Right lobe of liver (tissue), 4 donors: Measurements from ENCODE around the gene TTC28.

ENCODE experiments used
- POLR2A ChIP-seq: fragments of 450-650 bp; IDR thresholded peaks from one replicate; pipeline ENCODE4 v1.6.1; 2017; ENCODE audit warnings: antibody characterized with exemption, mild to moderate bottlenecking
- TF ChIP-seq, protein P1 (sequence below), 4 donors: fragments of 200-600 bp in 3 of 4; fragments of 450-650 bp in 1 of 4; IDR thresholded peaks; one replicate each; pipeline versions ENCODE4 v1.5.1 to v1.8.0; 2016 to 2022; ENCODE audit warnings: antibody characterized with exemption in 4 of 4, mild to moderate bottlenecking in 2 of 4
- donor health status: DM: no; HTN: no; CAD: no.
- donor health status: DM: no; HTN: no; CAD: no.
- donor health status: DM: no; HTN: yes; CAD: no.

DNA sequence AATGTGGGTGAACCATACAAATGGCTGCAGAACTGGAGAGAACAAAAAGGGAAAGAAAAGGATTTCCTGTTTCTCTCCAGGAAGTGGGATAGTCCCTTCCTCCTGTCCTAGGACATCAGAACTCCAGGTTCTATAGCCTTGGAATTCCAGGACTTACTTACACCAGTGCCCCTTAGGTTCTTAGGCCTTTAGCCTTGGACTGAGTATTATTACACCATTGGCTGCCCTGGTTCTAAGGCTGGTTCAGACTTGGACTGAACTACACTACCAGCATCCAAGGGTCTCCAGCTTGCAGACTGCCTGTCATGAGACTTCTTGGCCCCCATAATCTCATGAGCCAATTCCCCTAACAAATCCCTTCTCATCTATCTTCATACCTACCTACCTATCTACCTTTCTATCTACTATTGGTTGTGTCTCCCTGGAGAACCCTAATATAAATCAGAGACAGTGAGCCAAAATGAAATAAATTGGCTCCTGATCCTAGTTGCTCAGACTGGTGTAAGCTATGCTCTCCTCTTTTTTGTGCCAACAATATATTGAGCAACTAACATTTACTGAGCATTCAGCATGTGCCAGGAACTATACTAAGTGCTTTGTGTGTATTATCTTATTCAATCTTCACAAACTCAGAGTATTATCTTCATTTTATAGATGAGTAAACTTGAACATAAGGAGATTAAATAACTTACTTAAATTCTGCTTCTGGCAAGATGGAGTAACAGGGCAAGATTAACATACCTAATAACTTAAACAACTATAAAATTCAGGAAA lies 303.7 kb downstream of the TTC28 start:
- TF ChIP-seq POLR2A, result no peak
- TF ChIP-seq, protein P1, sequence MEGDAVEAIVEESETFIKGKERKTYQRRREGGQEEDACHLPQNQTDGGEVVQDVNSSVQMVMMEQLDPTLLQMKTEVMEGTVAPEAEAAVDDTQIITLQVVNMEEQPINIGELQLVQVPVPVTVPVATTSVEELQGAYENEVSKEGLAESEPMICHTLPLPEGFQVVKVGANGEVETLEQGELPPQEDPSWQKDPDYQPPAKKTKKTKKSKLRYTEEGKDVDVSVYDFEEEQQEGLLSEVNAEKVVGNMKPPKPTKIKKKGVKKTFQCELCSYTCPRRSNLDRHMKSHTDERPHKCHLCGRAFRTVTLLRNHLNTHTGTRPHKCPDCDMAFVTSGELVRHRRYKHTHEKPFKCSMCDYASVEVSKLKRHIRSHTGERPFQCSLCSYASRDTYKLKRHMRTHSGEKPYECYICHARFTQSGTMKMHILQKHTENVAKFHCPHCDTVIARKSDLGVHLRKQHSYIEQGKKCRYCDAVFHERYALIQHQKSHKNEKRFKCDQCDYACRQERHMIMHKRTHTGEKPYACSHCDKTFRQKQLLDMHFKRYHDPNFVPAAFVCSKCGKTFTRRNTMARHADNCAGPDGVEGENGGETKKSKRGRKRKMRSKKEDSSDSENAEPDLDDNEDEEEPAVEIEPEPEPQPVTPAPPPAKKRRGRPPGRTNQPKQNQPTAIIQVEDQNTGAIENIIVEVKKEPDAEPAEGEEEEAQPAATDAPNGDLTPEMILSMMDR (IDR thresholded peaks at IDR 0.05), result no peak
